ENCODE results near the gene MGP. TPM values are rescaled to one million over a fixed set of nuclear protein-coding genes. Genes with fewer than 3 reads are reported as not detected.

MGP gene
- total and polyA plus RNA-seq, 2 experiments from 2014 or later: 0.60 TPM; not detected in 1

GRCh38 chr12:14924541-14924940, 38.9 kb upstream of the MGP start (continued):
- no peak for TF ChIP-seq CTCF (conservative IDR thresholded peaks at IDR 0.05; ENCODE audit: low read depth in 2 of 2)
- no peak for TF ChIP-seq JUNB (IDR thresholded peaks at IDR 0.05; ENCODE audit: unreplicated experiment)

GRCh38 chr12:14923944-14924343, 38.3 kb upstream of the MGP start:
- H3K27me3 ChIP-seq (ENCODE audit: insufficient read depth): no peaks in the 10 kb centered on the region
- H2AFZ ChIP-seq: no peak overlapping the region
- no peak for DNase-seq (ENCODE audit: low spot score)
- H3K27ac ChIP-seq (ENCODE audit: low read depth): no peak overlapping the region
- ATAC-seq: no peak
- H4K20me1 ChIP-seq (replicated peaks; ENCODE audit: insufficient read depth): no peaks in the 10 kb centered on the region
- Mint-ChIP-seq H3K27ac (no peak overlapping the region), H3K4me1 (peaks cover 12% of the 10 kb centered on the region; the same call in 2 of the 3 replicates), H3K9me3 (no peaks in the 10 kb centered on the region), H3K4me3 (no peak overlapping the region), H3K27me3 (ENCODE audit: insufficient read depth, low read depth, poor library complexity) (peaks cover 5% of the 10 kb centered on the region), H3K36me3 (ENCODE audit: low read depth) (no peaks in the 10 kb centered on the region)
- no peak overlapping the region for H3K4me3 ChIP-seq
- H3K9me2 ChIP-seq (ENCODE audit: insufficient read depth): no peaks in the 10 kb centered on the region
- H3K79me2 ChIP-seq (replicated peaks; ENCODE audit: insufficient read depth): no peaks in the 10 kb centered on the region
- H3K4me2 ChIP-seq: no peak overlapping the region
- H3K4me1 ChIP-seq (ENCODE audit: insufficient read depth): peaks cover 3% of the 10 kb centered on the region; the same call in 1 of the 2 replicates
- no peaks in the 10 kb centered on the region for H3K36me3 ChIP-seq (ENCODE audit: insufficient read depth)
- no peaks in the 10 kb centered on the region for H3F3A ChIP-seq (replicated peaks; ENCODE audit: low read depth)
- TF ChIP-seq, protein P1, sequence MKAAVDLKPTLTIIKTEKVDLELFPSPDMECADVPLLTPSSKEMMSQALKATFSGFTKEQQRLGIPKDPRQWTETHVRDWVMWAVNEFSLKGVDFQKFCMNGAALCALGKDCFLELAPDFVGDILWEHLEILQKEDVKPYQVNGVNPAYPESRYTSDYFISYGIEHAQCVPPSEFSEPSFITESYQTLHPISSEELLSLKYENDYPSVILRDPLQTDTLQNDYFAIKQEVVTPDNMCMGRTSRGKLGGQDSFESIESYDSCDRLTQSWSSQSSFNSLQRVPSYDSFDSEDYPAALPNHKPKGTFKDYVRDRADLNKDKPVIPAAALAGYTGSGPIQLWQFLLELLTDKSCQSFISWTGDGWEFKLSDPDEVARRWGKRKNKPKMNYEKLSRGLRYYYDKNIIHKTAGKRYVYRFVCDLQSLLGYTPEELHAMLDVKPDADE (IDR thresholded peaks at IDR 0.05): no peak
- TF ChIP-seq, protein P2, sequence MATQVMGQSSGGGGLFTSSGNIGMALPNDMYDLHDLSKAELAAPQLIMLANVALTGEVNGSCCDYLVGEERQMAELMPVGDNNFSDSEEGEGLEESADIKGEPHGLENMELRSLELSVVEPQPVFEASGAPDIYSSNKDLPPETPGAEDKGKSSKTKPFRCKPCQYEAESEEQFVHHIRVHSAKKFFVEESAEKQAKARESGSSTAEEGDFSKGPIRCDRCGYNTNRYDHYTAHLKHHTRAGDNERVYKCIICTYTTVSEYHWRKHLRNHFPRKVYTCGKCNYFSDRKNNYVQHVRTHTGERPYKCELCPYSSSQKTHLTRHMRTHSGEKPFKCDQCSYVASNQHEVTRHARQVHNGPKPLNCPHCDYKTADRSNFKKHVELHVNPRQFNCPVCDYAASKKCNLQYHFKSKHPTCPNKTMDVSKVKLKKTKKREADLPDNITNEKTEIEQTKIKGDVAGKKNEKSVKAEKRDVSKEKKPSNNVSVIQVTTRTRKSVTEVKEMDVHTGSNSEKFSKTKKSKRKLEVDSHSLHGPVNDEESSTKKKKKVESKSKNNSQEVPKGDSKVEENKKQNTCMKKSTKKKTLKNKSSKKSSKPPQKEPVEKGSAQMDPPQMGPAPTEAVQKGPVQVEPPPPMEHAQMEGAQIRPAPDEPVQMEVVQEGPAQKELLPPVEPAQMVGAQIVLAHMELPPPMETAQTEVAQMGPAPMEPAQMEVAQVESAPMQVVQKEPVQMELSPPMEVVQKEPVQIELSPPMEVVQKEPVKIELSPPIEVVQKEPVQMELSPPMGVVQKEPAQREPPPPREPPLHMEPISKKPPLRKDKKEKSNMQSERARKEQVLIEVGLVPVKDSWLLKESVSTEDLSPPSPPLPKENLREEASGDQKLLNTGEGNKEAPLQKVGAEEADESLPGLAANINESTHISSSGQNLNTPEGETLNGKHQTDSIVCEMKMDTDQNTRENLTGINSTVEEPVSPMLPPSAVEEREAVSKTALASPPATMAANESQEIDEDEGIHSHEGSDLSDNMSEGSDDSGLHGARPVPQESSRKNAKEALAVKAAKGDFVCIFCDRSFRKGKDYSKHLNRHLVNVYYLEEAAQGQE (IDR thresholded peaks at IDR 0.05; ENCODE audit: unreplicated experiment): no peak
- TF ChIP-seq CREB1 (CRISPR knock-in tag; IDR thresholded peaks at IDR 0.05; ENCODE audit: low read depth) (no peak), ZNF331 (CRISPR knock-in tag; IDR thresholded peaks at IDR 0.05; ENCODE audit: low read depth) (no peak), STAT1 (IDR thresholded peaks at IDR 0.05; ENCODE audit: unreplicated experiment) (no peak), NANOG (IDR thresholded peaks at IDR 0.05; ENCODE audit: borderline replicate concordance) (no peak), POLR2AphosphoS5 (IDR thresholded peaks at IDR 0.05; ENCODE audit: low read depth) (no peak), EZH2 (IDR thresholded peaks at IDR 0.05; ENCODE audit: low read depth, unreplicated experiment) (no peak), EZH2phosphoT487 (IDR thresholded peaks at IDR 0.05; ENCODE audit: unreplicated experiment) (no peak), CTCF (conservative IDR thresholded peaks at IDR 0.05; ENCODE audit: low read depth in 2 of 2) (no peak), ZNF114 (CRISPR knock-in tag; IDR thresholded peaks at IDR 0.05) (no peak)

All from GM23338 (cell line).